ENCODE data around the gene TMEM151B. TPM values are rescaled to one million over a fixed set of nuclear protein-coding genes. Genes with fewer than 3 reads are reported as not detected.
"Not testable (repeated sequence)": the region's sequence is repeated elsewhere in the genome, so short reads cannot be mapped to it uniquely, and the experiment has no call there.

Gene TMEM151B
- total and polyA plus RNA-seq, 9 donors = 0.09 to 0.48 (median 0.30) TPM

DNA sequence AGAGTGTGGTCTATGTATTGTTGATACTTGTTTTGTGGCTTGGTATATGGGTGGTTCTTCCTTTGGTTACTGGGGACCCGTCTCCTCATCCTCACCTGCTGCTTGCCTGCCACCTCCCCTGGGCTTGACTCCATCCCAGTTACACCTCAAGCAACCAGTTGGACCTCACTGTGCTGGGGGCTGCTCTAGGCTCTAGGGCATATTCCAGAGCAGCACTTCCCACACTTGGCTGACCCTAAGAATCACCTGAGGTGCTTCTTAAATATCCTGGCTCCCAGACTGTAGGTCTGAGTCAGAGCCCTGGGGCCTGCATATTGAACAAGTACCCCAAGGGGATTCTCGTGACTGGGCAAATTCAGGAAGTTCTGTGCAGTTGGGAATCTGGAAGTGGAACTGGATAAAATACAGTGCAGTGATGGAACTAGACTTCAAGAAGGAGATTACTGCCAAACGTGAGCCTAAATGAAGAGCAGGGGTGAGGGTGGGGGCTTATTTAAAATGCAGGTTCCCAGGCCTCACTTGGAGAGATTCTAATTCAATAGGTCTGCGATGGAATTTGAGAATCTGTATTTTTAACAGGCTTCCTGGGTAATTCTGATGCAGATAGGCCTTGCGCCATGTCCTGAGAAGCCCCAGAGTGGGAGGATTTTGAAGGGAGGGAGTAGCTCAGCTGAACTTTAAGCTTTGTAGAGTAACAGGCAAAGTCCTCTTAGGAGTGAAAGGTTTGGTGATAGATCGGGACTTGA, 79.8 kb downstream of the TMEM151B start:
- Histone ChIP-seq H3K27me3 (ENCODE audit: control insufficient read depth, insufficient read depth, low read length) (peaks cover 7% of the 10 kb centered on the region), H3K36me3 (ENCODE audit: control insufficient read depth, insufficient read depth, low read length) (no peaks in the 10 kb centered on the region), H3K27ac (ENCODE audit: low read length) (no peak overlapping the region), H3K4me1 (ENCODE audit: control insufficient read depth, insufficient read depth, low read length) (no peaks in the 10 kb centered on the region), H3K4me3 (ENCODE audit: low read length) (no peak overlapping the region), H3K9me3 (replicated peaks; ENCODE audit: control insufficient read depth, low read depth, low read length) (no peaks in the 10 kb centered on the region)
- no peak for DNase-seq
- WGBS (ENCODE audit: insufficient coverage) = 44% methylated on average over 5 of the region's 6 CpGs

- not testable (repeated sequence) for H3K4me3 ChIP-seq (ENCODE audit: low read length); H3K27ac ChIP-seq (ENCODE audit: low read length); H3K9me3 ChIP-seq (replicated peaks; ENCODE audit: control insufficient read depth, low read depth, low read length); DNase-seq; H3K27me3 ChIP-seq (ENCODE audit: control insufficient read depth, insufficient read depth, low read length); H3K36me3 ChIP-seq (ENCODE audit: control insufficient read depth, insufficient read depth, low read length); H3K4me1 ChIP-seq (ENCODE audit: control insufficient read depth, insufficient read depth, low read length)
- 40% methylated on average over 1 of the region's 4 CpGs for WGBS (ENCODE audit: insufficient coverage)
These were observed 80.4 kb downstream of the TMEM151B start for GRCh38 chr6:44350650-44350994.

DNA sequence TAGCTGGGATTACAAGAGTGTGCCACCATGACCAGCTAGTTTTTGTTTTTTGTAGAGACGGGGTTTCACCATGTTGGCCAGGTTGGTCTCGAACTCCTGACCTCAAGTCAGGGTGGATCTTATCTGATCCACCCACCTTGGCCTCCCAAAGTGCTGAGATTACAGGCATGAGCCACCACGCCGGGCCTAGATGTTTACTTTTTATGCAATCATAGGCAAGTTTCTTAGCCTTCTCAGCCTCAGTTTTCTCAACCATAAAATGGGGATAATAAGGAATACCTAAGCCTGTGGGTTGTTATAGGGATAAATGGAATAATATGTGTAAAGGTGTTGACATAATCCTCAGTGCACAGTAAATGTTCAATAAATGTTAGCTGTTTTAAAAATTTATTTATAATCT, 82.0 kb downstream of the TMEM151B start:
- no peaks in the 10 kb centered on the region for H3K4me1 ChIP-seq (ENCODE audit: control insufficient read depth, insufficient read depth, low read length)
- no peaks in the 10 kb centered on the region for H3K36me3 ChIP-seq (ENCODE audit: control insufficient read depth, insufficient read depth, low read length)
- 92% methylated on average over 2 of the region's 4 CpGs for WGBS (ENCODE audit: insufficient coverage)
- H3K9me3 ChIP-seq (replicated peaks; ENCODE audit: control insufficient read depth, low read depth, low read length) = no peaks in the 10 kb centered on the region
- peaks cover 2% of the 10 kb centered on the region for H3K27me3 ChIP-seq (ENCODE audit: control insufficient read depth, insufficient read depth, low read length)
- no peak overlapping the region for H3K4me3 ChIP-seq (ENCODE audit: low read length)
- H3K27ac ChIP-seq (ENCODE audit: low read length) = no peak overlapping the region
- no peak for DNase-seq

DNA sequence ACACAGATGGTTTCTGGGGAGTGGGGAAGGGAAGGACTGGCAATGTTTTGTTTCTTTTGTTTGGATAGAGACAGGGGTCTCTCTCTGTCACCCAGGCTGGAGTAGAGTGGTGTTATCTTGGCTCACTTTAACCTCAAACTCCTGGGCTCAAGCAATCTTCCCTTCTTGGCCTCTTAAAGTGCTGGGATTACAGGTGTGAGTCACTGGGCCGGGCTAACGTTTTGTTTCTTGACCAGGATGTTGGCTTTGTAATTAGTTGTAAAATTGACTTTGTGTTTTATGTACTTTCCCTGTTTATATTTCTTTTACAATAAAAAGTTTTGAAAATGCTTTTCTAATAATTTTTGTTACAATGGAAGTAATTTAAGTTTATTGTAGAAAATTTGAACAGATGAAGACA, 83.1 kb downstream of the TMEM151B start:
- WGBS (ENCODE audit: insufficient coverage) = no CpG with 5 or more reads among the region's 2 CpGs
- H3K4me1 ChIP-seq (ENCODE audit: control insufficient read depth, insufficient read depth, low read length) = no peaks in the 10 kb centered on the region
- H3K4me3 ChIP-seq (ENCODE audit: low read length) = no peak overlapping the region
- peaks cover 2% of the 10 kb centered on the region for H3K27me3 ChIP-seq (ENCODE audit: control insufficient read depth, insufficient read depth, low read length)
- H3K27ac ChIP-seq (ENCODE audit: low read length) = no peak overlapping the region
- no peak for DNase-seq
- H3K9me3 ChIP-seq (replicated peaks; ENCODE audit: control insufficient read depth, low read depth, low read length) = no peaks in the 10 kb centered on the region
- H3K36me3 ChIP-seq (ENCODE audit: control insufficient read depth, insufficient read depth, low read length) = no peaks in the 10 kb centered on the region

GRCh38 chr6:44355640-44356039, 85.4 kb downstream of the TMEM151B start:
- no peaks in the 10 kb centered on the region for H3K9me3 ChIP-seq (replicated peaks; ENCODE audit: control insufficient read depth, low read depth, low read length)
- WGBS (ENCODE audit: insufficient coverage) = 88% methylated on average over 2 of the region's 4 CpGs
- no peak overlapping the region for H3K4me3 ChIP-seq (ENCODE audit: low read length)
- H3K36me3 ChIP-seq (ENCODE audit: control insufficient read depth, insufficient read depth, low read length) = no peaks in the 10 kb centered on the region
- DNase-seq = no peak
- H3K27me3 ChIP-seq (ENCODE audit: control insufficient read depth, insufficient read depth, low read length) = peaks cover 2% of the 10 kb centered on the region
- H3K4me1 ChIP-seq (ENCODE audit: control insufficient read depth, insufficient read depth, low read length) = no peaks in the 10 kb centered on the region
- H3K27ac ChIP-seq (ENCODE audit: low read length) = no peak overlapping the region

DNA sequence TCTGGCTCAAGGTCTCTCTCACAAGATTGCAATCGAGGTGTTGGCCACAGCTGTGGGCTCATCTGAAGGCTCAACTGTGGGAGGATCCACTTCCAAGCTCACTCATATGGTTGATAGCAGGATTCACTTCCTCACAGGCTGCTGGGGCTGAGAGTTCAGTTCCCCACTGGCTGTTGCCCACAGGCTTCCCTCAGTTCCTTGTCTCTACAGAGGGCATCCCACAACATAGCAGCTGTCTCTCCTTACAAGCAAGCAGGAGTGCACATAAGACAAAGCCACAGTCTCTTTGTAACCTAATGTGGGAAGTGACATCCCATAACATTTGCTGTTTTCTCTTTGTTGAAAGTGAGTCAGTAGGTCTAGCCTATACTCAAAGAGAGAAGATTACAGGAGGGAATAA, 86.2 kb downstream of the TMEM151B start:
- Histone ChIP-seq H3K36me3 (ENCODE audit: control insufficient read depth, insufficient read depth, low read length) (no peaks in the 10 kb centered on the region), H3K27ac (ENCODE audit: low read length) (no peak overlapping the region), H3K4me1 (ENCODE audit: control insufficient read depth, insufficient read depth, low read length) (no peaks in the 10 kb centered on the region), H3K27me3 (ENCODE audit: control insufficient read depth, insufficient read depth, low read length) (peaks cover 2% of the 10 kb centered on the region), H3K9me3 (replicated peaks; ENCODE audit: control insufficient read depth, low read depth, low read length) (no peaks in the 10 kb centered on the region), H3K4me3 (ENCODE audit: low read length) (no peak overlapping the region)
- WGBS (ENCODE audit: insufficient coverage) = 100% methylated on average over 1 of the region's 1 CpG
- DNase-seq = no peak

Other genes starting within 250 kb of the TMEM151B start
- 55.0 TPM for gene MRPL14, start 143.0 kb upstream of the TMEM151B start, total RNA-seq
- gene MRPL14, start 143.0 kb upstream of the TMEM151B start, polyA plus RNA-seq (ENCODE audit: insufficient read depth in 1 of 8, insufficient read length in 8 of 8, low replicate concordance in 1 of 8) = 10 to 100 TPM; 36.7 to 44.3 (median 40.4) TPM
- 8.6 TPM for gene TMEM63B, start 142.9 kb upstream of the TMEM151B start, total RNA-seq
- gene TMEM63B, start 142.9 kb upstream of the TMEM151B start, polyA plus RNA-seq (ENCODE audit: insufficient read depth in 1 of 8, insufficient read length in 8 of 8, low replicate concordance in 1 of 8) = 10 to 100 TPM; 12.6 to 22.2 (median 18.9) TPM
- gene CAPN11, start 111.6 kb upstream of the TMEM151B start, total RNA-seq = 0.18 TPM
- under 1 TPM; 0.13 to 0.54 (median 0.29) TPM for gene CAPN11, start 111.6 kb upstream of the TMEM151B start, polyA plus RNA-seq (ENCODE audit: insufficient read depth in 1 of 8, insufficient read length in 8 of 8, low replicate concordance in 1 of 8)
- 12.4 TPM for gene MYMX, start 53.5 kb upstream of the TMEM151B start, total RNA-seq
- 10 to 100 TPM; 21.1 to 31.2 (median 26.8) TPM for gene MYMX, start 53.5 kb upstream of the TMEM151B start, polyA plus RNA-seq (ENCODE audit: insufficient read depth in 1 of 8, insufficient read length in 8 of 8, low replicate concordance in 1 of 8)
- 27.8 TPM for gene SLC29A1, start 46.9 kb upstream of the TMEM151B start, total RNA-seq
- gene SLC29A1, start 46.9 kb upstream of the TMEM151B start, polyA plus RNA-seq (ENCODE audit: insufficient read depth in 1 of 8, insufficient read length in 8 of 8, low replicate concordance in 1 of 8) = 10 to 100 TPM; 60.7 to 94.2 (median 73.5) TPM
- 1,001 TPM for gene HSP90AB1, start 23.3 kb upstream of the TMEM151B start, total RNA-seq
- 1,000 to 10,000 TPM in 5 of 8 donors, 100 to 1,000 TPM in 3; 842 to 1,095 (median 1,023) TPM for gene HSP90AB1, start 23.3 kb upstream of the TMEM151B start, polyA plus RNA-seq (ENCODE audit: insufficient read depth in 1 of 8, insufficient read length in 8 of 8, low replicate concordance in 1 of 8)
- gene SLC35B2, start 12.9 kb upstream of the TMEM151B start, total RNA-seq = 27.6 TPM
- 10 to 100 TPM; 29.2 to 42.4 (median 34.8) TPM for gene SLC35B2, start 12.9 kb upstream of the TMEM151B start, polyA plus RNA-seq (ENCODE audit: insufficient read depth in 1 of 8, insufficient read length in 8 of 8, low replicate concordance in 1 of 8)
- 4.5 TPM for gene NFKBIE, start 4.9 kb upstream of the TMEM151B start, total RNA-seq
- 1 to 10 TPM; 3.2 to 7.7 (median 5.4) TPM for gene NFKBIE, start 4.9 kb upstream of the TMEM151B start, polyA plus RNA-seq (ENCODE audit: insufficient read depth in 1 of 8, insufficient read length in 8 of 8, low replicate concordance in 1 of 8)
- 11.3 TPM for gene AARS2, start 42.9 kb downstream of the TMEM151B start, total RNA-seq
- 10 to 100 TPM in 2 of 8 donors, 1 to 10 TPM in 6; 8.1 to 11.9 (median 9.4) TPM for gene AARS2, start 42.9 kb downstream of the TMEM151B start, polyA plus RNA-seq (ENCODE audit: insufficient read depth in 1 of 8, insufficient read length in 8 of 8, low replicate concordance in 1 of 8)
- not detected for gene SPATS1, start 72.2 kb downstream of the TMEM151B start, total RNA-seq
- not detected for gene SPATS1, start 72.2 kb downstream of the TMEM151B start, polyA plus RNA-seq (ENCODE audit: insufficient read depth in 1 of 8, insufficient read length in 8 of 8, low replicate concordance in 1 of 8)
- gene CDC5L, start 117.3 kb downstream of the TMEM151B start, total RNA-seq = 27.5 TPM
- 10 to 100 TPM; 18.6 to 28.0 (median 23.8) TPM for gene CDC5L, start 117.3 kb downstream of the TMEM151B start, polyA plus RNA-seq (ENCODE audit: insufficient read depth in 1 of 8, insufficient read length in 8 of 8, low replicate concordance in 1 of 8)

Data from muscle of leg (tissue), 11 donors.